Breast epithelium (tissue), 3 donors: ENCODE measurements around the gene C5orf24.

Source experiments
- POLR2AphosphoS5 ChIP-seq, 3 donors: sonication (generic); formaldehyde crosslinking; IDR thresholded peaks; one replicate each; pipeline ENCODE4 v1.6.1; 2017; ENCODE audit warnings: antibody characterized with exemption in 3 of 3
- TF ChIP-seq, protein P1 (sequence below), 3 donors: fragments of 450-650 bp; IDR thresholded peaks; one replicate each; pipeline ENCODE4 v1.5.1; 2016 to 2017; ENCODE audit warnings: antibody characterized with exemption in 3 of 3, mild to moderate bottlenecking in 3 of 3, moderate library complexity in 3 of 3

DNA sequence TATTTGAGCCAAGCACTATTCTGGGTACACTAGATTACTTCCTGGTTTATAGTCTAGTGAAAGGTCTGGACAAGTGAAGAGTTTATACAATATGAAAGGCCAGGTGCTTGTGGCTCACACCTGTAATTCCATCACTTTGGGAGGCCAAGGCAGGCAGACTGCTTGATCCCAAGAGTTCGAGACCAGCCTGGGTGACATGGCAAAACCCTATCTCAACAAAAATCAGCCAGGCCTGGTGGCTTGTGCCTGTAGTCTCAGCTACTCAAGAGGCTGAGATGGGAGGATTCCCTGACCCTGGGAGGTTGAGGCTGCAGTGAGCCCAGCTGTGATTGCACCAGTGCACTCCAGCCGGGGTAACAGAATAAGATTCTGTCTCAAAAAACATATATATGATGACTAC, 18.9 kb downstream of the C5orf24 start:
- TF ChIP-seq, protein P1, sequence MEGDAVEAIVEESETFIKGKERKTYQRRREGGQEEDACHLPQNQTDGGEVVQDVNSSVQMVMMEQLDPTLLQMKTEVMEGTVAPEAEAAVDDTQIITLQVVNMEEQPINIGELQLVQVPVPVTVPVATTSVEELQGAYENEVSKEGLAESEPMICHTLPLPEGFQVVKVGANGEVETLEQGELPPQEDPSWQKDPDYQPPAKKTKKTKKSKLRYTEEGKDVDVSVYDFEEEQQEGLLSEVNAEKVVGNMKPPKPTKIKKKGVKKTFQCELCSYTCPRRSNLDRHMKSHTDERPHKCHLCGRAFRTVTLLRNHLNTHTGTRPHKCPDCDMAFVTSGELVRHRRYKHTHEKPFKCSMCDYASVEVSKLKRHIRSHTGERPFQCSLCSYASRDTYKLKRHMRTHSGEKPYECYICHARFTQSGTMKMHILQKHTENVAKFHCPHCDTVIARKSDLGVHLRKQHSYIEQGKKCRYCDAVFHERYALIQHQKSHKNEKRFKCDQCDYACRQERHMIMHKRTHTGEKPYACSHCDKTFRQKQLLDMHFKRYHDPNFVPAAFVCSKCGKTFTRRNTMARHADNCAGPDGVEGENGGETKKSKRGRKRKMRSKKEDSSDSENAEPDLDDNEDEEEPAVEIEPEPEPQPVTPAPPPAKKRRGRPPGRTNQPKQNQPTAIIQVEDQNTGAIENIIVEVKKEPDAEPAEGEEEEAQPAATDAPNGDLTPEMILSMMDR (IDR thresholded peaks at IDR 0.05): no peak
- no peak for TF ChIP-seq POLR2AphosphoS5 (IDR thresholded peaks at IDR 0.05)
